ENCODE measurements around the gene PNRC2.

DNA sequence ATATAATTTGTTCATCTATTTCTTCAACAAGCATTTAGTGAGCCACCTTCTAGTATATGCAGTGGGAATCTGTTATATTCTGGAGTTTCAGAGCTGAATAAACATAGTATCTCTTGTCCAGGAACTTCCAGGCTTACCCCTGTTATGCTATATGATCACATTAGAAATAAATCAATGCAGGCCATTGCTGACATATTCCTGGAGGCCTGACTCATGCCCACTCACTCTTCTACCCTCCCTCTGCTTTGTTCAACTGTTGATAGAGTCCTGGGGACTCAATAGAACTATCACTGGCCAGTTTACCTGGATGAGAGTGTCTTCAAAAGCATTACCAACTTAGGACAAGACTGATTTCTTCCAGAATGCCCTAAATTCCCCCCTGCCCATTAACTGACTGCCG lies 49.8 kb downstream of the PNRC2 start:
- TF ChIP-seq, protein P1, sequence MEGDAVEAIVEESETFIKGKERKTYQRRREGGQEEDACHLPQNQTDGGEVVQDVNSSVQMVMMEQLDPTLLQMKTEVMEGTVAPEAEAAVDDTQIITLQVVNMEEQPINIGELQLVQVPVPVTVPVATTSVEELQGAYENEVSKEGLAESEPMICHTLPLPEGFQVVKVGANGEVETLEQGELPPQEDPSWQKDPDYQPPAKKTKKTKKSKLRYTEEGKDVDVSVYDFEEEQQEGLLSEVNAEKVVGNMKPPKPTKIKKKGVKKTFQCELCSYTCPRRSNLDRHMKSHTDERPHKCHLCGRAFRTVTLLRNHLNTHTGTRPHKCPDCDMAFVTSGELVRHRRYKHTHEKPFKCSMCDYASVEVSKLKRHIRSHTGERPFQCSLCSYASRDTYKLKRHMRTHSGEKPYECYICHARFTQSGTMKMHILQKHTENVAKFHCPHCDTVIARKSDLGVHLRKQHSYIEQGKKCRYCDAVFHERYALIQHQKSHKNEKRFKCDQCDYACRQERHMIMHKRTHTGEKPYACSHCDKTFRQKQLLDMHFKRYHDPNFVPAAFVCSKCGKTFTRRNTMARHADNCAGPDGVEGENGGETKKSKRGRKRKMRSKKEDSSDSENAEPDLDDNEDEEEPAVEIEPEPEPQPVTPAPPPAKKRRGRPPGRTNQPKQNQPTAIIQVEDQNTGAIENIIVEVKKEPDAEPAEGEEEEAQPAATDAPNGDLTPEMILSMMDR (conservative IDR thresholded peaks at IDR 0.05), result no peak
- no peak for TF ChIP-seq EZH2 (IDR thresholded peaks at IDR 0.05; ENCODE audit: low read depth)

Data from PC-9 (cell line).